Measurements from ENCODE around the gene AK5.

AK5 gene

GRCh38 chr1:77378723-77379535, 97.1 kb downstream of the AK5 start:
- DNase-seq (ENCODE audit: low spot score) = no peak
- in situ Hi-C loops (cut with MboI; ENCODE audit: low pct_unique_long_range_greater_than_20kb, low sequenced_read_pairs, unreplicated experiment) = no loop called here
- TF ChIP-seq CTCF (IDR thresholded peaks at IDR 0.05; ENCODE audit: extremely low read depth, insufficient read depth, missing control alignments) = no peak

GRCh38 chr1:77382366-77382765, 100.5 kb downstream of the AK5 start:
- no peak for DNase-seq (ENCODE audit: low spot score)
- no peak for TF ChIP-seq CTCF (IDR thresholded peaks at IDR 0.05; ENCODE audit: extremely low read depth, insufficient read depth, missing control alignments)
- in situ Hi-C loops (cut with MboI; ENCODE audit: low pct_unique_long_range_greater_than_20kb, low sequenced_read_pairs, unreplicated experiment) = no loop called here

GRCh38 chr1:77383236-77383635, 101.4 kb downstream of the AK5 start:
- TF ChIP-seq CTCF (IDR thresholded peaks at IDR 0.05; ENCODE audit: extremely low read depth, insufficient read depth, missing control alignments) = no peak
- in situ Hi-C loops (cut with MboI; ENCODE audit: low pct_unique_long_range_greater_than_20kb, low sequenced_read_pairs, unreplicated experiment) = no loop called here

GRCh38 chr1:77385551-77385950, 103.7 kb downstream of the AK5 start:
- TF ChIP-seq CTCF (IDR thresholded peaks at IDR 0.05; ENCODE audit: extremely low read depth, insufficient read depth, missing control alignments) = no peak
- no peak for DNase-seq (ENCODE audit: low spot score)
- in situ Hi-C loops (cut with MboI; ENCODE audit: low pct_unique_long_range_greater_than_20kb, low sequenced_read_pairs, unreplicated experiment) = no loop called here

More at GRCh38 chr1:77383236-77383635, 101.4 kb downstream of the AK5 start:
- no peak for DNase-seq (ENCODE audit: low spot score)

- TF ChIP-seq CTCF (IDR thresholded peaks at IDR 0.05; ENCODE audit: extremely low read depth, insufficient read depth, missing control alignments) = no peak
- DNase-seq (ENCODE audit: low spot score) = no peak
- in situ Hi-C loops (cut with MboI; ENCODE audit: low pct_unique_long_range_greater_than_20kb, low sequenced_read_pairs, unreplicated experiment) = no loop called here
These were observed 104.5 kb downstream of the AK5 start for GRCh38 chr1:77386276-77386675.

- DNase-seq (ENCODE audit: low spot score) = no peak
- no peak for TF ChIP-seq CTCF (IDR thresholded peaks at IDR 0.05; ENCODE audit: extremely low read depth, insufficient read depth, missing control alignments)
These were observed 105.7 kb downstream of the AK5 start for GRCh38 chr1:77387553-77387952.

More at GRCh38 chr1:77387553-77387952, 105.7 kb downstream of the AK5 start:
- in situ Hi-C loops (cut with MboI; ENCODE audit: low pct_unique_long_range_greater_than_20kb, low sequenced_read_pairs, unreplicated experiment) = no loop called here
